Esophagus squamous epithelium (tissue), 5 donors: ENCODE results near the gene DNALI1. TPM values are rescaled to one million over a fixed set of nuclear protein-coding genes. Genes with fewer than 3 reads are reported as not detected.

Source experiments
- DNase-seq: peaks from one replicate; lab custom pipeline; 2025; lab: John Stamatoyannopoulos, UW
- H3K27ac ChIP-seq, 4 donors: fragments of 200-600 bp; sonication (generic); one replicate each; pipeline ENCODE4 v1.5.1; 2016 to 2019; ENCODE audit warnings: mild to moderate bottlenecking in 1 of 4
- H3K27me3 ChIP-seq, 4 donors: fragments of 200-600 bp; sonication (generic); 1 replicate in 3 of 4; 2 replicates in 1 of 4; pipeline versions ENCODE4 v1.5.1 to v1.6.0; 2017 to 2021; ENCODE audit warnings: antibody characterized with exemption in 1 of 4
- H3K36me3 ChIP-seq, 3 donors: fragments of 200-600 bp; sonication (generic); one replicate each; pipeline ENCODE4 v1.5.1; 2016 to 2019
- H3K4me1 ChIP-seq, 3 donors: fragments of 200-600 bp; sonication (generic); one replicate each; pipeline ENCODE4 v1.5.1; 2017 to 2019
- H3K4me3 ChIP-seq, 4 donors: fragments of 200-600 bp; sonication (generic); 1 replicate in 3 of 4; 2 replicates in 1 of 4; pipeline ENCODE4 v1.5.1; 2016 to 2019; ENCODE audit warnings: mild to moderate bottlenecking in 2 of 4, moderate library complexity in 1 of 4
- H3K9me3 ChIP-seq, 3 donors: fragments of 200-600 bp; sonication (generic); one replicate each; pipeline ENCODE4 v1.5.1; 2016 to 2019
- CTCF ChIP-seq, 6 experiments: fragments of 450-650 bp in 4 of 6; fragments of 200-600 bp in 2 of 6; sonication (generic) in 2 of 6; IDR thresholded peaks; one replicate each; pipeline ENCODE4 v1.5.1; 2016 to 2019; ENCODE audit warnings: antibody characterized with exemption in 6 of 6, mild to moderate bottlenecking in 4 of 6, moderate library complexity in 4 of 6
- POLR2A ChIP-seq, 4 donors: fragments of 450-650 bp; IDR thresholded peaks; one replicate each; pipeline ENCODE4 v1.6.1; 2017; ENCODE audit warnings: antibody characterized with exemption in 4 of 4, mild to moderate bottlenecking in 4 of 4, moderate library complexity in 3 of 4
- WGBS, 2 donors: methylation state at CpG; one replicate each; pipeline ENCODE4 v1.1.5; 2018; 5-methylcytosine and 5-hydroxymethylcytosine counted together
- intact Hi-C: fragments of 100-400 bp; cut with DNase I; formaldehyde crosslinking; loops from one replicate; pipeline ENCODE4 v1.15.0; 2022
- small RNA-seq, 4 donors: library from RNA; depleted of rRNA; stranded (forward); fragments of <200 nt; gene quantifications; one replicate each; pipeline ENCODE3, GENCODE V24; 2016
- total RNA-seq, 4 donors: library from RNA; depleted of rRNA; stranded (reverse); fragments of >200 nt; gene quantifications; one replicate each; pipeline ENCODE4 v1.1.0, GENCODE V29; 2016
- donor health status: DM: yes; HTN: yes; CAD: no.

DNALI1 gene
- total RNA-seq, 4 donors from 2014 or later = 0.09 to 4.2 (median 0.88) TPM; not detected in 1

- DNase-seq = no peak
- no peaks in the 10 kb centered on the region for H3K9me3 ChIP-seq
- no peak overlapping the region for H3K27ac ChIP-seq
- peaks cover 0 to 20% (median 0%) of the 10 kb centered on the region in 3 donors for H3K4me1 ChIP-seq
- TF ChIP-seq POLR2A (IDR thresholded peaks at IDR 0.05) (no peak), CTCF (IDR thresholded peaks at IDR 0.05) (no peak)
- WGBS, 2 donors = 57 to 61% methylated on average over 2 of the region's 2 CpGs
- no peak overlapping the region for H3K4me3 ChIP-seq
- intact Hi-C loops = no loop called here
- peaks cover 0 to 56% (median 0%) of the 10 kb centered on the region in 4 donors for H3K27me3 ChIP-seq
- H3K36me3 ChIP-seq = no peaks in the 10 kb centered on the region
These were observed 53.3 kb downstream of the DNALI1 start for GRCh38 chr1:37609994-37610393.

- 56 to 73% methylated on average over 2 to 3 of the region's 4 CpGs for WGBS, 2 donors
- Histone ChIP-seq H3K27ac (no peak overlapping the region), H3K9me3 (no peaks in the 10 kb centered on the region), H3K4me1 (no peaks in the 10 kb centered on the region), H3K4me3 (no peak overlapping the region), H3K36me3 (no peaks in the 10 kb centered on the region), H3K27me3 (peaks cover 0 to 67% (median 0%) of the 10 kb centered on the region in 4 donors)
- DNase-seq = no peak
- TF ChIP-seq POLR2A (IDR thresholded peaks at IDR 0.05) (no peak), CTCF (IDR thresholded peaks at IDR 0.05) (no peak)
- intact Hi-C loops = no loop called here
These were observed 55.4 kb downstream of the DNALI1 start for GRCh38 chr1:37612186-37612585.

GRCh38 chr1:37614105-37614504 lies 57.4 kb downstream of the DNALI1 start:
- Histone ChIP-seq H3K4me1 (no peaks in the 10 kb centered on the region), H3K9me3 (no peaks in the 10 kb centered on the region), H3K27me3 (peaks cover 0 to 62% (median 0%) of the 10 kb centered on the region in 4 donors), H3K4me3 (no peak overlapping the region), H3K36me3 (no peaks in the 10 kb centered on the region), H3K27ac (no peak overlapping the region)
- no peak for DNase-seq
- intact Hi-C loops = no loop called here
- TF ChIP-seq POLR2A (IDR thresholded peaks at IDR 0.05) = no peak
- no peak for TF ChIP-seq CTCF (IDR thresholded peaks at IDR 0.05)
- WGBS, 2 donors = 93% methylated on average over 3 of the region's 5 CpGs; no CpG with 5 or more reads in 1 of the 2 donors

- intact Hi-C loops = no loop called here
- TF ChIP-seq POLR2A (IDR thresholded peaks at IDR 0.05) = no peak
- no peak for TF ChIP-seq CTCF (IDR thresholded peaks at IDR 0.05)
- no peak overlapping the region for H3K4me3 ChIP-seq
- H3K9me3 ChIP-seq = no peaks in the 10 kb centered on the region
- peaks cover 0 to 81% (median 0%) of the 10 kb centered on the region in 4 donors for H3K27me3 ChIP-seq
- 78 to 84% methylated on average over 4 to 10 of the region's 14 CpGs for WGBS, 2 donors
- H3K27ac ChIP-seq = no peak overlapping the region
- no peaks in the 10 kb centered on the region for H3K36me3 ChIP-seq
- no peaks in the 10 kb centered on the region for H3K4me1 ChIP-seq
- DNase-seq = no peak
These were observed 59.6 kb downstream of the DNALI1 start for GRCh38 chr1:37616330-37616729.

Small RNAs within 50 kb of the gene (small RNA-seq; reads per million reads assigned to genes)
- 0 reads per million in 4 donors for gene AL034379.1

Other genes with a start within 250 kb of the DNALI1 start
- gene ZC3H12A, start 82.4 kb upstream of the DNALI1 start, total RNA-seq = 100 to 1,000 TPM in 1 of 4 donors, 10 to 100 TPM in 3; 11.6 to 132 (median 49.0) TPM
- 10 to 100 TPM; 45.5 to 67.9 (median 56.5) TPM for gene MEAF6, start 42.2 kb upstream of the DNALI1 start, total RNA-seq
- 10 to 100 TPM; 10.5 to 21.1 (median 13.1) TPM for gene SNIP1, start 2.6 kb upstream of the DNALI1 start, total RNA-seq
- 10 to 100 TPM; 27.5 to 53.2 (median 37.1) TPM for gene GNL2, start 39.0 kb downstream of the DNALI1 start, total RNA-seq
- gene RSPO1, start 78.0 kb downstream of the DNALI1 start, total RNA-seq = 1 to 10 TPM in 2 of 4 donors, under 1 TPM in 2; 0.49 to 6.1 (median 2.4) TPM
- gene CDCA8, start 135.6 kb downstream of the DNALI1 start, total RNA-seq = 10 to 100 TPM in 1 of 4 donors, 1 to 10 TPM in 3; 3.4 to 15.1 (median 7.5) TPM
- under 1 TPM in 3 of 4 donors, not detected in 1; 0.19 to 0.49 (median 0.31) TPM for gene EPHA10, start 208.2 kb downstream of the DNALI1 start, total RNA-seq
- gene MANEAL, start 236.9 kb downstream of the DNALI1 start, total RNA-seq = 1 to 10 TPM; 2.3 to 5.0 (median 3.7) TPM